ENCODE measurements around the gene SPPL2A. TPM values are rescaled to one million over a fixed set of nuclear protein-coding genes. Genes with fewer than 3 reads are reported as not detected.

The SPPL2A gene
- total and polyA plus RNA-seq, 9 of the 15 experiments (the other 6 are each of a cell fraction or from before 2014, with no cell fraction given): 9.8 to 66.1 (median 38.0) TPM

GRCh38 chr15:50765195-50765967 is at the start of gene SPPL2A (continued):
- no peak for TF ChIP-seq BACH1 (tag; IDR thresholded peaks at IDR 0.05)
- 0 out of 4 replicates have a peak, but pooled peaks of 1 of the 2 experiments have one; percentile 7 for TF ChIP-seq FOXA3 (CRISPR knock-in tag; conservative IDR thresholded peaks at IDR 0.05 in 1 of 2, IDR thresholded peaks at IDR 0.05 in 1 of 2)
- peak; percentile 93 for TF ChIP-seq ZBTB40 (IDR thresholded peaks at IDR 0.05)
- no peak for TF ChIP-seq ZBTB40 (CRISPR knock-in tag; IDR thresholded peaks at IDR 0.05)
- no peak for TF ChIP-seq RBM17 (IDR thresholded peaks at IDR 0.05; ENCODE audit: borderline replicate concordance, low read depth, low read length)
- no peak for TF ChIP-seq ZNF764 (CRISPR knock-in tag; IDR thresholded peaks at IDR 0.05; ENCODE audit: low read depth)
- TF ChIP-seq ZNF133 (CRISPR knock-in tag; IDR thresholded peaks at IDR 0.05): no peak
- peak; percentile 31 for TF ChIP-seq TAF9B (IDR thresholded peaks at IDR 0.05; ENCODE audit: partially characterized antibody)
- TF ChIP-seq HDAC3 (IDR thresholded peaks at IDR 0.05; ENCODE audit: borderline replicate concordance, partially characterized antibody): no peak
- TF ChIP-seq RBM14 (IDR thresholded peaks at IDR 0.05; ENCODE audit: borderline replicate concordance, insufficient read depth, low read depth, low read length): no peak
- no peak for TF ChIP-seq ZSCAN29 (IDR thresholded peaks at IDR 0.05)
- peak; percentile 85; the same call in 1 of the 2 replicates for TF ChIP-seq TGIF2 (CRISPR knock-in tag; IDR thresholded peaks at IDR 0.05)
- no peak for TF ChIP-seq MXI1 (IDR thresholded peaks at IDR 0.05; ENCODE audit: low read depth, low read length)
- 0 out of 2 replicates have a peak, but pooled peaks have one; percentile 9 for TF ChIP-seq MAX (CRISPR knock-in tag; IDR thresholded peaks at IDR 0.05)
- no peak for TF ChIP-seq ARID3A (IDR thresholded peaks at IDR 0.05; ENCODE audit: borderline replicate concordance, low read depth, low read length)
- no peak for TF ChIP-seq KAT2B (IDR thresholded peaks at IDR 0.05; ENCODE audit: low read depth, low read length)
